Stimulated activated CD4-positive, alpha-beta T cell treated with anti-CD3 and anti-CD28 coated beads, Interleukin-1b, Interleukin-23, amount 100 ng/mL, for 1 hour (primary cell): ENCODE data around the gene PTTG1IP.

Source experiments
- DNase-seq, 2 donors: peaks; one replicate each; pipeline ENCODE4 v3.0.0-alpha.2; 2020; ENCODE audit warnings: low read depth in 2 of 2

The PTTG1IP gene

DNA sequence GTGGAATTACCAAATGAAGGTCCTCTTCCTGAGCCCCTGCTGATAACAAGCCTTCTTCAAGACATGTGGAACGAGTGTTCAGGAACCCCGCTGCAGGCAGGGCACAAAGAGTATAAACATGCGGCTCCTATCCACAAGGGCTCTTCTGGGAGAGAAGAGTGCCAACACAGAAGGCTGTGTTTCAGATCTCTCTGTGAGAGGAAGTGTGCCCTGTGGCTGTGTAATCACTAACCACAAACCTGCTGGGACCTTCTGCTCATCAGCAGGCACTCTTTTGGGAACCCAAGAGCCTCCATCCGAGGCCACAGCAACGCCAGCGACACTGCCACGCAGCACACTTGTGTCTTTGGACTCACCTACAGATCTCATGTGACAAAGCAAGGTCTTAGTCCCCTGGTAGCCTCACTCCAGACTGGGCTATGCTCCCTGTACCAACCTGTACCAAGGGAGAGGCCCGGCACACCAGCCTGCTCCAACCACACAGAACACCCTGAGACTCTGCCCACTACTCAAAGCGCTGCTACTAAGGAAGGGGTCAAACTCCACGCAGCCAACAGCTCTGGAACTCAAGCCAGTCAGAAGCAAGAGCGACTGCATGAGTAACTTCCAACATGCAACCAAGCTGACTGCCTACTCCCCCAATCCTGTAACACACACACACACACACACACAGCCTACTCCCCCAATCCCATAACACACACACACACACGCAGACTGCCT, 7.8 kb downstream of the PTTG1IP start:
- DNase-seq: no peak

DNA sequence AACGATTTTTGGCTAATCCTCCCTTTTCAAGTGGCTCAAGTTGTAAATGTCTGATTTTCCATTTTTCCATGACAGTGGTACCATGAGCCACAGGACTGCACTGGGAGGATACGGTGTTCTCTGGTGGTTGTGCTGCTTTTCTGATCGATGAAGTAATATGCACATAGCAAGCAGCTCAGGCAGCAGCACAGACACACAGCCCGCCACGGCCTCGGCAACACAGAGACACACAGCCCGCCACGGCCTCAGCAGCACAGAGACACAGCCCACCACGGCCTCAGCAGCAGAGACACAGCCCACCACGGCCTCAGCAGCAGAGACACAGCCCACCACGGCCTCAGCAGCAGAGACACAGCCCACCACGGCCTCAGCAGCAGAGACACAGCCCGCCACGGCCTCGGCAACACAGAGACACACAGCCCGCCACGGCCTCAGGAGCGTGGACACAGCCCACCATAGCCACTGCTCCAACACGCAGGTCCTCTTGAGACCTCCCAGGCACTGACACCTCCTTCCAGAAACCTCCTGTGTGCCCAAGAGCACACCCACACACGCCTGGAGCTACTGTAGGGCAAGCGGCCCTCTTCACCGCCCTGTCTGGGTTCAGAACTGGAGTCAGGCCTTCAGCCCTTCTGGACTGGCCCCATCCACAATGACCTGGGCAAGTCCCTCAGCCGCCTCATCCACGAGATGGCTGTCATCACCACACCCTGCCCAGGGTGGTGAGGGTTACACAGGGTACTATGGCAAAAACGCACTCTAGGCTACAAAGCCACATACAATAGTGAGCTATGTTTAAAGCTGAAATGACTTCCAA, 10.4 kb downstream of the PTTG1IP start:
- DNase-seq: no peak

DNA sequence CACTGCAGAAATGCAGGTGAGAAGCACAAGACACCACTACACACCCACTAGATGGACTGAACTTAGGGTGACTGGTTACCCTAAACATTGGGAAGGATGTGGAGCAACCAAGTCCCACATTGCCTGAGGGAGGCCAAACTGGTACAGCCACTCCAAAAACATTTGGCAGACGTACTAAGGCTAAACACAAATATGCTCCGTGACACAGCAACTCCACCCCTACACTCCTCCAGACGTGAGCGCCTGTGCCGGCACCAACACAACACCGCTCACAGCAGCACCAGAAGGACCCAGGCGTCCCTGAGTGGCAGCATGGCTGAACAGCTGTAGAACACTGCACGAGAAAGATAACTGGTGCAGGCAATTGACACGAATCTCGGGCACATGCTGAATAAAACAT, 14.7 kb downstream of the PTTG1IP start:
- DNase-seq: no peak

DNA sequence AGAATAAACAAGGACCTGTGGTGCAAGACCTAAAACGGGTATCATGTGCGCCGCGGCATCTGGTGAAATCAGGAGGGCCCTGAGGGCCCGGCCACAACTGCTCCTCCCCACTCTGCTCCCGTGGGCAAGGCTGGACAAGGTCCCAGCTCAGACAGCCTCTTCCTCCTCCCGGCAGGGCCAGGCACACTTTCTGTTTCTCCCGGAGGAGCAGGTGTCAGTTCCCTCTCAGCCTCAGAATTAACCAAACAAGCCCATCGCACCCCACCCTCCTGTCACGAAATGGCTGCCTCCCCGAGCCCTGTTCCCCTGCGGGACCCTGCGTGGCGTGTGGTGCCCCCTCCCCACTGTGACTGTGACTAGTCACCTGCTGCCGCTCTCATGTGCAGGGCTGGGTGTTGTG, 15.2 kb downstream of the PTTG1IP start:
- no peak for DNase-seq

DNA sequence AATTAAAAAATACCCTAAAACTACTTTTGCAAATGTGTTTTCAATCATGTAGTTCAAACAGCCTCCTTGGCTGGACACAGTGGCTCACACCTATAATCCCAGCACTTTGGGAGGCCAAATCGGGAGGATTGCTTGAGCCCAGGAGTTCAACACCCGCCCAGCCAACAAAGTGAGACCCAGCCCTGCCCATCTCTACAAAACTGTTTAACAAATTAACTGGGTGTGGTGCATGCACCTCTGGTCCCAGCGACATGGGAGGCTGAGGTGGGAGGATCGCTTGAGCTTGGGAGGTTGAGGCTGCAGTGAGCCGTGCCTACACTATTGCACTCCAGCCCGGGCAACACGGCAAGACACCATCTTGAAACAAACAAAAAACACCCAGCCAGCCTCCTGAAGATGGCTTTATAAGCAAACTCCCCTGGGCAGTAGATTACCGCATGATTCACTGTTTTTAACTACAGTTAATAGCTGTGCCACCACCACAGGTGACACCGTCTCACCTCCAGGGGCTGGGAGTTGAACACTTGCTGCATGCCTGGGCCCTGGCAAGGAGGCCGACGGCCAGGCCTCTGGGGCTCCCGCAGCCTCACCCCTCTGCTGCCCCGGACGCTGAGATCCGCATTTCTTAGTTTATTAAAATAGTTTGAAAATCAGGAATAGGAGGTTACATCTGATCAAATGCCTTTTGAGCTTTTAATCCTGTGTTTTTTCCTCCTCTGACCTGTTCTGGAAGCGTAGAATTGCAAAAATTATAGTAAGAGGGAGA, 16.2 kb downstream of the PTTG1IP start:
- no peak for DNase-seq

DNA sequence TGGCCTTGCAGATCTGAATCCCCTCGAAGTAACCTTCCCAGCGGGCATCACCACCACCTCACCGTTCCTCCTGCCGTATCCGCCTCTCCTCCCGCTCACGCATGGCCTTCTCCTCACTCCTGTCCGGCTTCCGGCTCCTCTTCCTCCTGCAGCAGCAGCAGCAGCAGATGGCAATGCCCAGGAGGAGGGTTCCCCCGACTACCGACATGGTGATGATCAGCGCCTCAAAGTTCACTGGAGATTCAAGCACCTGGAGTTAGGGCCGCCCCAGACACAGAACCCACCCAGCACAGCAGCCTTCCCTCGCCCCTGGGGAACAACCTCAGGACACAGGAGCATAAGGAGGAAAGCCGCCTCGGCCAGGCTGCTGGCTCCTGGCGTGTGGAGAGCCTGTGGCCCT, 17.4 kb downstream of the PTTG1IP start:
- DNase-seq: no peak

DNA sequence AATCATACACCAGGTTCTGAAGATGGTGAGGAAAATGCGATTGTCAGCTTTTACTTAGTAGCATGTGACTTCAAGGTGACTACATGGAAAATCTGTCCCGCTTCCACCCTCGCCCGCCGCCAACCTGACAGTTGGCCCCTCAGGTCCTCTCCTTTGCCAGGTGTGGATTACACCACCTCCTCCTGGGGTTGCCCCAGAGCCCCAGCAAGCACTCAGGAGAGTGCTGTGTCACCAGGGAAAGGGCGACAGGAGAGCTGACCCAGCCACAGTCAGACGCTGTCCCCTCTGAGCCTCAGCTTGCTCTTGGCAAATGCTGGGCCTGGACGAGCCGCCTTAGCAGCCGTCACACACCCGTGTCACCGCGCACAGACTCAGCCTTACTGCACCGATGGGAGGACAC, 17.9 kb downstream of the PTTG1IP start:
- DNase-seq: no peak

DNA sequence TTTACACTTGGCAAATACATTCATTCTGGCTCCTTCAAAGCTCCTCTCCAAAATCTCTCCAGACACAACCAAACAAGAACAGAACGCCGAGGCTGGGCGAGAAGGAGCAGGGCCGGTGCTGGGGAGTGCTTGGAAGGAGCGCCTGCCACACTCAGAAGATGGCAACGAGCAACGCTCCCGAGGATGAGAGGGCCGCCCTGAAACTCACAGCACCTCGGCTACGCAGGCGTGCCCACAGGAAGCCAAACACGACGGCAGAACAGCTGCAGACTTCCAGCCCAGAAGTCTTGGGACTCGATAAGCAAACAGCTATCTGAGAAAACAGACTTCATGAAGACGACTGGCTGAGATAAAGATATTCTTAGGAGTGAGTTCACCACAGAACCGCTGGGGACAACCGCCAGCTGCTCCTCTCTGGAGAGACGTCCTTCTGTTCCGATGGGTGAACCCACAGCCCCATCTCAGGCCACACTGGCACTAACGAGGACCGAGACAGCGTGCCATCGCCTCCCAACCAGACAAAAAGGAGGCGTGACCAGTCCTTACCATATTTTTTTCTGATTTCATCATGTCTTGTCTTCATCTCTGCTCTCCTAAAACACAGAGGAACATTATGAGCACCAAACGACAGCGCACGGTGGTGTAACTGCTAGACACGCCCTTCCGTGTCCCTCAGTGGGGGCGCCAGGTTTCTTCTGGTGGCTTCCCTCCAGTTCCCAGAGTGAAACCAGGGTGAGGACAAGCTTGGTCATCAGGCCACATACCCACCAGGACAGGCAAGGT, 18.6 kb downstream of the PTTG1IP start:
- no peak for DNase-seq

DNA sequence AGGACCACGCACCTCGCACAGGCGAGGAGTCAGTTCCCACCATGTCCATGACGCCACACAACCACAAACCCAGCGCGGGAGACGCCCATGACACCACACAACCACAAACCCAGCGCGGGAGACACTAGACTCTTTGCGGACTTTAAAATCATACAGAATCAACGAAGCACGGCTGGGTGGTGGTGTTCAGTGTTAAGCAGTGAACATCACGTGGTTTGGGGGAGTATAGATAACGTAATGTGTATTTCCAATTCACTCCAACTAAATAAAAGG, 19.2 kb downstream of the PTTG1IP start:
- no peak for DNase-seq

DNA sequence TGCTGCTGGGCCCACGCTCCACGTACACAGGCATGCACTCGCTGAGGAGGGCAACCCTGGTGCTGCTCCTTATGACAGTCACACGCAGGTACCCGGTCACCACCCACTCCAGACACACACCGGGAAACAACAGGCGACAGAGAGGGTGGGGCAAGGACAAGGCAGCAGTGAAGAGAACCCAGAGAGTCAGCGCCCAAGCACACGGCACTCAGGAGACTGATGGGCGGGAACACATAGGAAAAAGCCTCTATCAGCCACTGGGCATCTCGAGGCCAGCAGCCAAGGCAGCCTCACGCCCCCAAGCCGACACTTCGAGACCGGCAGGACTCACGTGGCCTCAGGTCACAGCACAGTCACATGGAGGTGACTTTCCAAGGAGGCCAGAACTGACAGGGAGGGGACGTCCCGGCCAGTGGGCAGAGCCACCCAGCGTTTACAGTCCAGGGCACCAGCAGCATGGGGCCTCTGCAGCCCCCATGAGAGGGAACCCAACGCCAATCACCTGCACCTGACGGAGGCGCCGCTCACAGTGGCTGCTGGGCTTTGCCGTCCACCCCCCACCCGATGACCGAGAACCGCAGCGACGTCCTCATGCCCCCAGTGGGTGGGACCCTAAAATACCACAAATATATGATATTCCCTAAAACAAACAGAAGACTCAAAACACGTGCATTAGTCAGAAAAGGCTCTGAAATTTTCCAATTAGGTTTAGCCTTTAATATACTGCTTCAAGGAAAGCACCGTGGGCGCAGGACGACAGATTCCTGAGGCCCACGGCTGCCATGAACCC, 19.7 kb downstream of the PTTG1IP start:
- no peak for DNase-seq

DNA sequence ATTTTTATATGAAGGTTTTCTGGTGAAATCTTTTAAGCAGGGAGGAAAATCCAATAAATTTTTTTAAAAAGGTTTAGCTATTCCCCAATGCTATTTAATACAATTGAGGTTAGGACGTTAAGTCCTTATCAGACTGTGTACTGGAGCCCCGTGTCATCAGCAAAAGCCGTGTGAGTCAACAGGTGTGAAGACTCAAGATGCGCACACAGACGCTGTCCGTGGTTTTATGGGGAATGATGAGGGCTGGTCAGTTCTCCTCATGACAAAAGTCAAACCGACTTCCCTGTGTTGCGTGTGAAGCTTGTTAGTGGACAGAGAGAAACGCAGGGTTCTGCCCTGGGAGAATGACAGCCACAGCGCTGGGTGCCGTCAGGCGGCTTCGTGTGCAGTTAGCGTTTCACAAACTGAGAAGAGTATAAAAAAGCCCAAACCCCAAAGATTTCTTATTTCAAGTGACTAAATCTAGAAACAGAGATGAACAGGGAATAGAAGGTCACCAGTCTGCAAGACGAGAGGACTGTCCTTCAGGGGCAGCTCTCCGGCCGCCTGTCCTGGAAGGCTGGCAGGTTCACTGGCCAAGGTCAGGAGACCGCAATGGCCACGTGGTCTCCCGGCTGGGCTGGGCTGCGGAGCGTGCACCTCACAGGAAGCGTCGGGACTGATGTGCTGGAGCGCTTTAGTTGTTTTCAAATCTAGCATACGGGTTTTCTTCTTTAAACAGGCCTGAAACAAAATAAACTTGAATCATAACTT, 22.4 kb downstream of the PTTG1IP start:
- no peak for DNase-seq

DNA sequence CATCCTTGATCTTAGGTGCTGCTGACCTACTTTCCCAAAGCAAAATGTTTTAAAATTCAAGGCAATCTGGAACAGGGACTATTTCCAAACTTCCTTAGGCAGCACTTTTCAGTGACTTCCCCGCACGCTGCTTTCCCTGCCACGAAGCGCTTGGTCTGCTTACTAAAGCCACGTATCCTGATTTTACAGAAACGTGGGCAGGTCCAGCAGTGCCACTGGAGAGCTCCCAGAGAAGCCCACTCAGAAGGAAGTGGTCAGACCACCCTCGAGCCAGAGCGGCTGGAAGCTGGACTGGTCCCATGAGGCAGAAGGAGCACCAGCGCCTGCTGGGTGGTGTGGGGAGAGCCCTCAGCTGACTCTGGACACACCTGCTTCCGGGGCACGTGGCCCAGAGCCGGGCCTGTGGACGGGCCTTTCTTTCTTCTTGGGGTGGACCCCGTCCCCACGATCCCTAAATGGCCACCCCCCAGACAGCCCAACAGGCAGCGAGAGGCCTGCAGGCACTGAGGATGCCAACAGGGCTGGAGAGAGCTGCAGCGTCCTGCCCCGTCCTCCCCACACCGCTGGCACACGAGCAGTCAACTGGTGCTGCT, 23.2 kb downstream of the PTTG1IP start:
- no peak for DNase-seq

DNA sequence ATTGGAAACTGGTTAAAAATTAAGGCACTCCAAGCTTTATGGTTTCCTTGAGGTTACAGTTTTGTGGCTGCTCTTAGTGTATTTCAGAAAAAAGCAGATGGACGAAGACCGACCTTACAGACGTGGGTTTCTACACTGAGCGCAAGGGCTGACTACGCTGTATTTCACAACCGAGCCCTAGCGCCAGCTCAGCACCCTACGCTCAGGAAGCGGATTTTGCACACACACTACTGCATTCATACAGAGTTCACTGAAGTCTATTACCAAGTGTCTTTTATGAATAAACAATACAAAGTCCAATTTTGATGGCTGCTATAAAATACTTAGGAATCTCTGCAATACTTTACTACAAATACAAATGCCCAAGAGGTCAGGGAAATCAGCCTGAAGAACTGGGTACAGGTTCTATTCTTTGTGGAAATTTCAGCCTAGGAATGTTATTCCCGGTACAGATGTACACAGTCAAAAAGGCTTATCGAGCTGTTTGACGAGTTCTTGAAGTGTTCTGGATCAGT, 23.8 kb downstream of the PTTG1IP start:
- no peak for DNase-seq

DNA sequence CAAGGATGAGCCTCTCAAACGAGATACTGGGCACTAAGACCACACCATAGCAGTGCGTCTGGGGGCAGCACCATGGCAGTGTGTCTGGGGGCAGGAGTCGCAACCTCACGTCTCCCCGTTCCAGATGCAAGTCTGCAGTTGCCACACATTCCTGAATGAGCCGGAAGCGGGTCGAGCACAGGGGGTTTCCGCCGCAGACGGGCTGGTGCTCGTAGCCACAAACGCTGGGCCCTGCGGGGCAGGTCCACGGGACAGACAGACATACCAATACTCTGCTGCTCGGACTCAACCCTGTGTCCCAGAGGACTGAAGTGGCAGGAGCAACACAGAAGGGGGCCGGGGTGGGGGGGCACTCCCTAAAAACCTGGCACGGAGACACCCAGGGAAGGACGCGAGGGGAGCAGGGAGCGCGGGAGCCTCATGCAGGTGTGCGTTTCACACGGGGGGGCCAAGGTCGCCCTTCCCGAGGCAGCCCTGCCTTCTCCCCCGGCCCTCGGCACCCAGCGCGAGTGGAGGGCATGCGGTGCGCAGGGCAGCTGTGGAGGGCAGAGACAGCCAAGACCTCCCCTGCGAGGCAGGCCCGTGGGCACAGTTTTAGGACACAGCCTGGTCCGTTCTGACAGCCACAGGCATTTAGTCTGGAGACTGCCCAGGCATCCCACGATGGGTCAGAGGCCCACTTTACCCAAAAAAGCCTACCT, 24.5 kb downstream of the PTTG1IP start:
- no peak for DNase-seq

DNA sequence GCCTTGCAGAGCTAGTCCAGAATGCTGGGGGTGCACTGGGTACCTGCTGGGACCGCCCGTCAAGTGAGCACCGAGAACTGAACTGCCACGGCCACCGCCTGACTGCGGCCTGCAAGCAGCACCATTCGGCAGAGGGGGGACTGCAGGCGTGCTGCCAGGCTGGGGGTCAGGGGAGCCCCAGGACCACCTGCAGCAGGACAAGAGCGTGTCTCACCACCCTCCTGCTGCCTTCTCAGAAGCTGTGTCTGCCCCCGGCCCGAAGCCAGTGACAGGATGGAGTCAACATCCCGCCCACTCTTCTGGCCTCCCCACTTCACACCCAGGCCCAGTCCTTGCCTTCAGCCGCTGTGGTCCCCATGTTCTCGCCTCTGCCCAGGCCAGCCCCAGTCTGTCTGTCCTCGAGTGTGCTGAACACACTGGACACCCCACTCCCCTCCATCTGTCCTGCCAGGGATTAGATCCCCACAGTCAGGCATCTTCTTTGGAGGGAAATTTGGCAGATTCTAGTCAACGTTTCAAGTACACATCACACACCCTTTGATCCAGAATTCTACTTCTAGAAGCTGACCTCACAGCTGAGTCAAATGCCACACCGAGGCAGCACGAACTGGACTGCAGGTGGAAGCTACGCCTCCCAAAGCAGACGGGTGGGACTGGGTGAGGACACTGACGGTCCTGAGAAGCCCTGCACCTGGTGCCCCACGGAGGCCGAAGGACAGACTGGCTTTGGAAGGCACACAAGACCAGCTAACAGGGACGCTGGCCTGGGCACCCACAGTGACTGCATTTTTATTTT, 26.0 kb downstream of the PTTG1IP start:
- DNase-seq: no peak

DNA sequence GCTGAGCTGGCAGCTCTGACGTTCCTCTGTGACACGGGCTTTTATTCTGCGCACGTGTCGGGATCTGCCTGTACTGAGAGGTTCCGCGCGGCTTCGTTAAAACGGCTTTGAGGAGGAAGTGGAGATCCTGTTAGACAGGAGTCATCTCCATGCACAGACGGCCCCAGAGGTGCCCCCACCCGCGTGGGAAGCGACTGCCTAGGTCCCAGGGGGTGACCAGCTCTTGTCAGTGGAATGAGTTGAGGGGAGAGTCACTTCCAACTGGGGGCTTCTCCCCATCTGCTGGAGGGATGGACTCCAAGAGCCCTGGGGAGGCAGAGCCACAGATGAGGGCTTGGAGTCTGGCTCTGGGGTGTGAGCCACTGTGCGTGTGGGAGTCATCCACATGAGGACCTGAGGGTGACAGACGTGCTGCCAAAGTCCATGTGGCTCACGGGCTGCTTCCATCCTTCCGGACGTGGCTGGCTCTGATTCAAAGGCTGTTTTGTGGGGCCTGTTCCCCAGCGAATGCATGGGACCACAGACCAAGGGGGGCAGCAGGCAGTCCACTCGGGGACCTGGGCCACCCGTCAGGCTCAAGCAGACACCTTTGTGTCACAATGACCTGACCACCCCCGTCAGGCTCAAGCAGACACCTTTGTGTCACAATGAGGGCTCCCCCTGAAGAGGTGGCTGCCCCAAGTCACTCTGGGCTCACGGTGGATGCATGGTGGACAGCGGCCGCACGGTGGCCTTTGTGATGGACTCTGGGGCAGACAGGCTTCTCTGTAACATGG, 26.8 kb downstream of the PTTG1IP start:
- no peak for DNase-seq

DNA sequence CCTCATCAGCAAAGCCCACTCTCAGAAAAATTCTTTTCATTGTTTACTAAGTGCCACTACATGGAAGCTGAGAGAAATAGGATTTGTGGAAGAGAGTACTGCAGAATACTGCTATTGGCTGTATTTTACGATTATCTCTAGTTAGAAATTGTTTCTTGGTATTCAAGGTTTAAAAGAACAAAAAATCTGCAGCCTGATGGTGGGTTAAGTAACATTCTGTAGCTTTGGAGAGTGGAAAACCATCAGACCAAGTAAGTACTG, 27.3 kb downstream of the PTTG1IP start:
- no peak for DNase-seq
